H1 (cell line): ENCODE results near the gene TSPAN16. TPM values are rescaled to one million over a fixed set of nuclear protein-coding genes. Genes with fewer than 3 reads are reported as not detected.

Experiments used
- CTCF ChIA-PET: fragments of 300-600 bp; sonication (Branson Sonifier 250); formaldehyde crosslinking; loops from one replicate; lab custom pipeline; 2021; ENCODE audit not compliant: partially characterized antibody; lab: Charles Lee
- POLR2A ChIA-PET: fragments of 300-600 bp; sonication (Branson Sonifier 250); formaldehyde crosslinking; loops from one replicate; lab custom pipeline; 2021; ENCODE audit warnings: inconsistent platforms; ENCODE audit not compliant: partially characterized antibody; lab: Charles Lee
- DNase-seq, 2 experiments: peaks; one replicate each; pipeline versions ENCODE4 v3.0.0 to v3.0.0-alpha.2; 2010 to 2022; ENCODE audit warnings: low spot score in 2 of 2, low read depth in 1 of 2, mixed read lengths in 1 of 2
- FAIRE-seq: peaks from 2 replicates; lab custom pipeline; 2011; peaks lifted over from hg19 to GRCh38; lab: Jason Lieb, UNC
- H2AFZ ChIP-seq: 2 replicates; pipeline ENCODE4 v1.8.1; 2012; ENCODE audit warnings: low read length, inconsistent platforms
- H2AK5ac ChIP-seq: 2 replicates; pipeline ENCODE4 v1.6.1; 2013; ENCODE audit warnings: low read depth, low read length
- H2BK120ac ChIP-seq: replicated peaks from 2 replicates; pipeline ENCODE3; 2013; ENCODE audit warnings: low read depth, low read length, inconsistent platforms
- H2BK12ac ChIP-seq: 2 replicates; pipeline ENCODE4 v1.6.1; 2013; ENCODE audit warnings: low read depth, low read length
- H2BK15ac ChIP-seq: 2 replicates; pipeline ENCODE4 v1.6.1; 2013; ENCODE audit warnings: low read length
- H2BK20ac ChIP-seq: 2 replicates; pipeline ENCODE4 v1.6.1; 2013; ENCODE audit warnings: low read length
- H2BK5ac ChIP-seq: 2 replicates; pipeline ENCODE4 v1.6.1; 2013; ENCODE audit warnings: low read depth, low read length
- H3K14ac ChIP-seq: 2 replicates; pipeline ENCODE4 v1.6.1; 2013; ENCODE audit warnings: inconsistent platforms; ENCODE audit not compliant: insufficient read length
- H3K18ac ChIP-seq: 2 replicates; pipeline ENCODE4 v1.6.1; 2013; ENCODE audit warnings: low read length; ENCODE audit errors: extremely low read depth
- H3K23ac ChIP-seq: 2 replicates; pipeline ENCODE4 v1.6.1; 2013; ENCODE audit warnings: inconsistent platforms; ENCODE audit not compliant: insufficient read length
- H3K23me2 ChIP-seq: 2 replicates; pipeline ENCODE4 v1.6.1; 2013; ENCODE audit warnings: low read depth, low read length
- H3K27ac ChIP-seq: 2 replicates; pipeline ENCODE4 v1.6.1; 2011; ENCODE audit warnings: low read depth, low read length, inconsistent platforms
- H3K27me3 ChIP-seq, 4 experiments: replicated peaks in 1 of 4; 1 replicate in 1 of 4; 2 replicates in 3 of 4; pipeline versions ENCODE4 v1.6.1 to v1.8.1; 2011 to 2013; ENCODE audit warnings: low read length in 3 of 4, mild to moderate bottlenecking in 3 of 4, inconsistent platforms in 2 of 4, mixed read lengths in 2 of 4, moderate library complexity in 1 of 4; ENCODE audit not compliant: control insufficient read depth in 3 of 4, insufficient read depth in 3 of 4; ENCODE audit errors: extremely low read depth in 1 of 4
- H3K36me3 ChIP-seq, 4 experiments: 2 replicates each; pipeline versions ENCODE4 v1.6.1 to v1.8.1; 2011 to 2013; ENCODE audit warnings: mild to moderate bottlenecking in 4 of 4, low read length in 3 of 4, moderate library complexity in 2 of 4, control low read depth in 1 of 4, inconsistent platforms in 1 of 4; ENCODE audit not compliant: insufficient read depth in 4 of 4, control insufficient read depth in 2 of 4
- H3K4ac ChIP-seq: replicated peaks from 2 replicates; pipeline ENCODE3; 2013; ENCODE audit warnings: low read length, low read depth, mixed read lengths, inconsistent platforms; ENCODE audit not compliant: insufficient read length
- H3K4me1 ChIP-seq, 4 experiments: replicated peaks in 1 of 4; 1 replicate in 1 of 4; 2 replicates in 3 of 4; pipeline versions ENCODE4 v1.6.1 to v1.8.1; 2011 to 2013; ENCODE audit warnings: low read length in 3 of 4, inconsistent platforms in 2 of 4, mixed read lengths in 1 of 4; ENCODE audit not compliant: insufficient read depth in 4 of 4, control insufficient read depth in 3 of 4
- H3K4me2 ChIP-seq, 2 experiments: 2 replicates each; pipeline versions ENCODE4 v1.6.1 to v1.8.1; 2011 to 2013; ENCODE audit warnings: low read depth in 2 of 2, low read length in 2 of 2, control low read depth in 1 of 2, inconsistent platforms in 1 of 2, mild to moderate bottlenecking in 1 of 2; ENCODE audit not compliant: insufficient read depth in 1 of 2
- H3K4me3 ChIP-seq, 4 experiments: fragments of 200-600, 300-600 bp in 1 of 4; sonication (generic), shearing (Covaris generic), sonication (Bioruptor Twin) in 1 of 4; 2 replicates each; pipeline versions ENCODE4 v1.5.1 to v1.8.1; 2011 to 2016; ENCODE audit warnings: low read length in 4 of 4, low read depth in 3 of 4, control low read depth in 2 of 4, inconsistent platforms in 2 of 4, mild to moderate bottlenecking in 2 of 4, mixed read lengths in 1 of 4, moderate library complexity in 1 of 4; ENCODE audit not compliant: insufficient read depth in 2 of 4; ENCODE audit errors: extremely low read depth in 1 of 4
- H3K56ac ChIP-seq: replicated peaks from 2 replicates; pipeline ENCODE3; 2013; ENCODE audit warnings: low read depth, mild to moderate bottlenecking, mixed read lengths, low read length, inconsistent platforms; ENCODE audit not compliant: insufficient read length
- H3K79me1 ChIP-seq: 2 replicates; pipeline ENCODE4 v1.6.1; 2013; ENCODE audit warnings: low read depth, low read length, control low read depth
- H3K79me2 ChIP-seq, 2 experiments: 2 replicates each; pipeline versions ENCODE4 v1.6.1 to v1.8.1; 2012 to 2013; ENCODE audit warnings: low read length in 2 of 2, mild to moderate bottlenecking in 2 of 2, inconsistent platforms in 1 of 2; ENCODE audit not compliant: insufficient read depth in 2 of 2, control insufficient read depth in 1 of 2
- H3K9ac ChIP-seq, 4 experiments: replicated peaks in 1 of 4; 1 replicate in 1 of 4; 2 replicates in 3 of 4; pipeline versions ENCODE4 v1.6.1 to v1.8.1; 2011 to 2013; ENCODE audit warnings: low read depth in 3 of 4, low read length in 3 of 4, control low read depth in 2 of 4, mild to moderate bottlenecking in 2 of 4, moderate library complexity in 2 of 4, inconsistent platforms in 1 of 4; ENCODE audit errors: extremely low read depth in 1 of 4
- H3K9me3 ChIP-seq, 2 experiments: 2 replicates each; pipeline versions ENCODE4 v1.6.1 to v1.8.1; 2012 to 2013; ENCODE audit warnings: mild to moderate bottlenecking in 2 of 2, moderate library complexity in 2 of 2, control low read depth in 1 of 2, inconsistent platforms in 1 of 2, low read depth in 1 of 2, low read length in 1 of 2, mixed read lengths in 1 of 2; ENCODE audit not compliant: insufficient read depth in 2 of 2
- H4K20me1 ChIP-seq, 2 experiments: replicated peaks in 1 of 2; 2 replicates each; pipeline versions ENCODE3 to v1.8.1; 2011 to 2013; ENCODE audit warnings: inconsistent platforms in 2 of 2, low read length in 2 of 2, mild to moderate bottlenecking in 1 of 2; ENCODE audit not compliant: insufficient read depth in 2 of 2, control insufficient read depth in 1 of 2
- H4K5ac ChIP-seq: 2 replicates; pipeline ENCODE4 v1.6.1; 2013; ENCODE audit warnings: low read length, low read depth, mixed read lengths, inconsistent platforms; ENCODE audit not compliant: insufficient read length
- H4K8ac ChIP-seq: 2 replicates; pipeline ENCODE4 v1.8.0; 2013; ENCODE audit warnings: mild to moderate bottlenecking, moderate library complexity, low read length, inconsistent platforms; ENCODE audit not compliant: insufficient read depth; ENCODE audit errors: extremely low read depth
- H4K91ac ChIP-seq: replicated peaks from 2 replicates; pipeline ENCODE3; 2013; ENCODE audit warnings: low read length, mixed read lengths, inconsistent platforms; ENCODE audit not compliant: insufficient read length
- CEBPB ChIP-seq: IDR thresholded peaks from 2 replicates; pipeline ENCODE4 v1.6.1; 2012; ENCODE audit warnings: low read depth, low read length
- E2F6 ChIP-seq: IDR thresholded peaks from 2 replicates; pipeline ENCODE4 v1.6.1; 2012; ENCODE audit warnings: inconsistent platforms
- SP1 ChIP-seq: IDR thresholded peaks from 2 replicates; pipeline ENCODE4 v1.6.1; 2011; ENCODE audit warnings: low read depth, low read length
- SP2 ChIP-seq: IDR thresholded peaks from 2 replicates; pipeline ENCODE4 v1.6.1; 2012; ENCODE audit warnings: mild to moderate bottlenecking, low read length, inconsistent platforms
- TAF1 ChIP-seq: IDR thresholded peaks from 2 replicates; pipeline ENCODE4 v1.6.1; 2011; ENCODE audit warnings: mild to moderate bottlenecking, low read depth, low read length
- WGBS, 2 experiments: shearing (Covaris generic) in 1 of 2; methylation state at CpG; one replicate each; pipeline versions ENCODE4 v1.1.6 to v1.1.7; 2013 to 2015; ENCODE audit warnings: low lambda C conversion rate in 2 of 2, mixed read lengths in 2 of 2, inconsistent platforms in 1 of 2, low coverage in 1 of 2, missing lambda C conversion rate in 1 of 2; ENCODE audit not compliant: insufficient replicate concordance in 2 of 2, insufficient coverage in 1 of 2, insufficient read length in 1 of 2; ENCODE audit errors: extremely low coverage in 1 of 2, missing lambda C conversion rate in 1 of 2; 5-methylcytosine and 5-hydroxymethylcytosine counted together
- polyA plus RNA-seq, 7 experiments: library from polyadenylated mRNA; depleted of rRNA in 3 of 7; stranded (reverse) in 5 of 7; unstranded in 2 of 7; fragments of >200 nt in 5 of 7; fragments of 200-250 nt in 2 of 7; gene quantifications; 1 replicate in 5 of 7; 2 replicates in 1 of 7; 4 replicates in 1 of 7; pipeline versions ENCODE4 v1.2.1 to v1.2.3, GENCODE V29; 2011 to 2013; ENCODE audit warnings: missing spikeins in 2 of 7, mixed read lengths in 2 of 7
- total RNA-seq: library from RNA; stranded (reverse); fragmentation: NEBNext Ultra II Directional; extraction: Animal tissue kit (Norgen Biotek cat#: 25700); gene quantifications from 2 replicates; pipeline ENCODE4 v1.2.1, GENCODE V29; 2021

The TSPAN16 gene
- total and polyA plus RNA-seq, 2 of the 8 experiments (the other 6 are each of a cell fraction or from before 2014, with no cell fraction given), result not detected

- no peaks in the 10 kb centered on the region for H3K79me2 ChIP-seq
- ChIA-PET POLR2A (interaction anchor here (0.8 to 2.8 kb wide), 5 partner anchors 11 to 85 kb away, joined by 3 to 13 read pairs (median 3); partner anchors contain the start of gene EPOR), CTCF (interaction anchor here (0.9 to 2.8 kb wide), 9 partner anchors 9 to 91 kb away, joined by 3 to 9 read pairs (median 4); partner anchors contain the start of gene TSPAN16)
- H3K27me3 ChIP-seq, result no peaks in the 10 kb centered on the region; a peak in 2 of 7 replicates
- H3K14ac ChIP-seq, result no peak overlapping the region
- H3K23me2 ChIP-seq, result peaks cover 11% of the 10 kb centered on the region; the same call in 1 of the 2 replicates
- no peak overlapping the region for H3K18ac ChIP-seq
- no peak overlapping the region for H2BK5ac ChIP-seq
- no peak for FAIRE-seq
- H4K91ac ChIP-seq, result no peak overlapping the region
- no peak overlapping the region for H3K4ac ChIP-seq
- H3K9me3 ChIP-seq, result no peaks in the 10 kb centered on the region
- peak overlapping the region; percentile 47 to 77 (median 62) for H3K4me3 ChIP-seq
- no peak overlapping the region for H2AFZ ChIP-seq
- peaks cover 0 to 4% (median 1%) of the 10 kb centered on the region in 4 experiments; a peak in 4 of 7 replicates for H3K4me1 ChIP-seq
- H2BK15ac ChIP-seq, result peak overlapping the region; percentile 92; the same call in 1 of the 2 replicates
- H4K20me1 ChIP-seq, result peaks cover 2 to 5% of the 10 kb centered on the region in 2 experiments
- H3K23ac ChIP-seq, result no peak overlapping the region
- H2BK120ac ChIP-seq, result no peak overlapping the region
- WGBS, 2 experiments, result 50% methylated on average over 15 of the region's 21 CpGs; no CpG with 5 or more reads in 1 of the 2 experiments
- no peak overlapping the region for H3K27ac ChIP-seq
- H3K9ac ChIP-seq, result peak overlapping the region in 2 of 4 experiments; percentile 23 to 42; a peak in 3 of 7 replicates
- DNase-seq, result no peak
- no peak overlapping the region for H4K5ac ChIP-seq
- no peak overlapping the region for H2AK5ac ChIP-seq
- no peak overlapping the region for H4K8ac ChIP-seq
- 0 out of 2 replicates have a peak overlapping the region, but pooled peaks have one; percentile 17 for H2BK12ac ChIP-seq
- no peak overlapping the region for H2BK20ac ChIP-seq
- peak overlapping the region; percentile 54 to 80 for H3K4me2 ChIP-seq
- H3K36me3 ChIP-seq, result peaks cover 0 to 5% (median 2%) of the 10 kb centered on the region in 4 experiments; a peak in 2 of 8 replicates
- no peaks in the 10 kb centered on the region for H3K79me1 ChIP-seq
- TF ChIP-seq TAF1 (no peak), SP2 (no peak), E2F6 (peak; percentile 14; the same call in 1 of the 2 replicates), CEBPB (no peak), SP1 (no peak)
- TF ChIP-seq, all 59 proteins: peak for 1
- no peak overlapping the region for H3K56ac ChIP-seq
Measured at GRCh38 chr19:11338569-11339253, 42.8 kb downstream of the TSPAN16 start.
